Omental fat pad (tissue), 4 donors: ENCODE data around the gene RHOJ. TPM values are rescaled to one million over a fixed set of nuclear protein-coding genes. Genes with fewer than 3 reads are reported as not detected.

Experiments
- ATAC-seq: fragments of 150-250 bp; one replicate; pipeline ENCODE4 v1.9.1; 2016; ENCODE audit warnings: mild to moderate bottlenecking, moderate library complexity; ENCODE audit not compliant: low FRiP score
- DNase-seq: peaks from one replicate; pipeline ENCODE4 v3.0.0-alpha.2; 2019; ENCODE audit warnings: low spot score
- total RNA-seq, 4 donors: library from RNA; depleted of rRNA; stranded (reverse); fragments of >200 nt; gene quantifications; one replicate each; pipeline ENCODE4 v1.1.0, GENCODE V29; 2016
- TF ChIP-seq, protein P1 (sequence below), 3 donors: fragments of 450-650 bp; IDR thresholded peaks; one replicate each; pipeline ENCODE4 v1.5.1; 2016 to 2017; ENCODE audit warnings: antibody characterized with exemption in 3 of 3, mild to moderate bottlenecking in 3 of 3, moderate library complexity in 2 of 3

Gene RHOJ
- total RNA-seq, 4 donors from 2014 or later, result 5.2 to 33.9 (median 11.8) TPM

DNA sequence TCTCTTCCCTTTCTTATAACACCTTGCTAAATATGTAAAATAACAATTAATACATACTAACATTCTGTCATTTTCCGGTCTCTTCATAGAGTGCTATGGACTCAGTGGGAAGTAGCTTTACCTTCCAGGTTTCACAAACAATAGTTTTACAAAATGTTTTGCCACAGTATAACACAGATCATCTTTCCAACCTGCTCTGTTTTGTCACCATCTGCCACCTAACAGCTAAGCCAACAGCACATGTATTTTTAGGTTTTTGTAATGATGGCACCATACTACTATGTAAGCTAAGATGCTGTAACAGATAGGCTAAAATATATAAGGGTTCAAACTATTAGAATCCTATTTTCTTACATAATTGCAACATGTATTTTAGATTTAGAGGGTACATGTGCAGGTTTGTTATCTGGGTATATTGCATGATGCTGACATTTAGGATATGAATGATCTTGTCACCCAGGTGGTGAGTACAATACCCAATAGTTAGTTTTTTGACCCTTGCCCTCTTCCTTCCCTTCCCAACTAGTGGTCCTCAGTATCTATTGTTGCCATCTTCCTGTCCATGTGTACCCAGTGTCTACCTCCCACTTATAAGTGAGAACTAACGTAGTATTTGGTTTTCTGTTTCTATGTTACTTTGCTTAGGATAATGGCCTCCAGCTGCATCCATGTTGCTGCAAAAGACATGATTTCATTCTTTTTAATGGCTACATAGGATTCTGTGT lies 8.7 kb downstream of the RHOJ start:
- TF ChIP-seq, protein P1, sequence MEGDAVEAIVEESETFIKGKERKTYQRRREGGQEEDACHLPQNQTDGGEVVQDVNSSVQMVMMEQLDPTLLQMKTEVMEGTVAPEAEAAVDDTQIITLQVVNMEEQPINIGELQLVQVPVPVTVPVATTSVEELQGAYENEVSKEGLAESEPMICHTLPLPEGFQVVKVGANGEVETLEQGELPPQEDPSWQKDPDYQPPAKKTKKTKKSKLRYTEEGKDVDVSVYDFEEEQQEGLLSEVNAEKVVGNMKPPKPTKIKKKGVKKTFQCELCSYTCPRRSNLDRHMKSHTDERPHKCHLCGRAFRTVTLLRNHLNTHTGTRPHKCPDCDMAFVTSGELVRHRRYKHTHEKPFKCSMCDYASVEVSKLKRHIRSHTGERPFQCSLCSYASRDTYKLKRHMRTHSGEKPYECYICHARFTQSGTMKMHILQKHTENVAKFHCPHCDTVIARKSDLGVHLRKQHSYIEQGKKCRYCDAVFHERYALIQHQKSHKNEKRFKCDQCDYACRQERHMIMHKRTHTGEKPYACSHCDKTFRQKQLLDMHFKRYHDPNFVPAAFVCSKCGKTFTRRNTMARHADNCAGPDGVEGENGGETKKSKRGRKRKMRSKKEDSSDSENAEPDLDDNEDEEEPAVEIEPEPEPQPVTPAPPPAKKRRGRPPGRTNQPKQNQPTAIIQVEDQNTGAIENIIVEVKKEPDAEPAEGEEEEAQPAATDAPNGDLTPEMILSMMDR (IDR thresholded peaks at IDR 0.05), result no peak
- ATAC-seq (no peak), DNase-seq (no peak)

DNA sequence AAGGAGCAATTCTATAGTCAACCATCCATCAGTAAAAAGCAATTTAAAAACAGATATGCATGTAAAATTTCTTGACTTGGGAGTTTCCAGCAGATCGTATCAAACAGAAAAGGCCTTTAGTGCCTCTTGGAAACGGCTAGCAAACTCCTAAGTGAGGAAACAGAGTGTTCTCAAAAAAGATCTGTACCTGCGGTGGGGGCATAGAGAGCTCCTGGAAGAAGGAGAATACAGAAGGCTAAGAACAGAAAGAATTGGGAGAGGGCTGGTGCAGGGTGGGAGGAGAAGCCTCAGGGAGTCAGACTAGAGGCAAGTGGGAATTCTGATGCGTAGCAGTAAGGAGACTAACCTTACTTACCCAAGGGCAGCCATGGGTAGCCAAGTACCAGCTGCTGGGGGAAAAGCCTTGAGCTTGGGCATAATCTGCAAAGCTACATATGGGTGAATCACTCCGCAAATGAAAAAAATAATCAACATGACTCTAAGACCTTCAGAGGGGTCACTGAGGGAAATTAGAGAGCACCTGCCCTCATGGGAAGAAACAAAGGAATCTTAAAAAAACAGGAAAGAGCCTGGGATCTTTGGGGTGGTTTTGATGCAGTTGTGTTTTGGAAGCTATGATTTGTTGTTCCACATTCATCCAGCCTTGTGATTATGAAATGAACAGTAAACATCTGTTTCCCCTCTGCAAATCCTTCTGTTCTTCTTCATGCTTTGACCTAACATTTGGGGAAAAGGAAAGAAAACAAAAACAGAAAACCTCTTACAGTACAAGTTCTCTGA lies 10.4 kb downstream of the RHOJ start:
- DNase-seq, result no peak
- no peak for ATAC-seq
- TF ChIP-seq, protein P1 (IDR thresholded peaks at IDR 0.05), result no peak

DNA sequence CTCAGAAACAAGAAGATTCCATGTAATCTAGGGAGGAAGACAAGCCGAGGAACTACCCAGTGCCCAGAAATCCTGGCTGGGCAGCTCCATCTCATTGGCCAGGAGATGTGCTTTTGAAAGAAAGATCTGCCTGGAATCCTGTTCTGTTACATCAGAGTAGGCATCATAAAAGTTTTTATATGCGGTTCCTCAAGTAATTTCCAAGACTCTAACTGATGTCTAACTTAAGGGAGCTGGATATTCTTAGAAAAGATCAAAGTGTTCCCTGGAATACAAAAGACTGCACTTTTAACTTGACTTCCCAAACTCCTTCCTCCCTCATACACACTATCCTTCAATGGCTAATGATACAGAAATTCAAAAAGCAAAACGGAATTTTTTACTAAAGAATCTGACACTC lies 16.3 kb downstream of the RHOJ start:
- ATAC-seq (no peak), DNase-seq (no peak)
- TF ChIP-seq, protein P1 (IDR thresholded peaks at IDR 0.05), result no peak

DNA sequence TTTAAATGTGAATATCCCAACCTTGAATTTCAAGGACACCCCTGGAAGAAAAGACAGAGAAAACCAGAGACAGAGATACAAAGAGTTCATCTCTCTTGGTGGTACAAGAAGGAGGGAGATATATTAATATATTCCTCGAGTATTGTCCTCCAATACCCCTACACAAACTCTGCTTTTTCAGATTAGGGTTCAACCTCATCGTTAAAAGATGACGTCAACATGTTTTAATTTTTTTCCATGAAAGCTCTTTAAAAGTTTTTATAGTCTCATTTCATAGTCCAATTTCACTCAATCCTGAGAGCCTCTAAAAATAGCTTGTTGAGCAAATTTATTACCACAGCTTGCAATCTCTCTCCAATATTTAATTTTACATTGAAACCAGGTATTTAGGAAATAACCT lies 19.4 kb downstream of the RHOJ start:
- TF ChIP-seq, protein P1 (IDR thresholded peaks at IDR 0.05), result no peak
- ATAC-seq (no peak), DNase-seq (no peak)

DNA sequence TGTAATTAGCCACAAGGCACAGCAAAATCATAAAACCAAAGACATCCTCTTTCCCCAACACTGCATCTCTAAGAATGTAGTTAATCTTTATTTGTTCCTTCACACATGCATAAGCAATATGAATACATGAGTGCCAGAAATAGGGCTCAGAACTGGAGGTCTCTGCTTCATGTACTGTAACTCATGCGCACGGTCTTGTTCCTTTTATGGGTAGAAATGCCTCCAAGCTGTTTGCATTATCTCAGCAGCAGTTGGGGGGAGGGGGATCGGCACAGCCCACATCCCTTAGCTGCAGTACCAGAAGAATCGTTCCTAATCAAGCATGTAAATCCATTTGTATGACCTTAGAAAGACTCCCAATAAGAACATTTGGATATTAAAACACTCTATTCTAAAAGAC lies 20.0 kb downstream of the RHOJ start:
- no peak for DNase-seq
- ATAC-seq, result no peak
- TF ChIP-seq, protein P1 (IDR thresholded peaks at IDR 0.05), result no peak

DNA sequence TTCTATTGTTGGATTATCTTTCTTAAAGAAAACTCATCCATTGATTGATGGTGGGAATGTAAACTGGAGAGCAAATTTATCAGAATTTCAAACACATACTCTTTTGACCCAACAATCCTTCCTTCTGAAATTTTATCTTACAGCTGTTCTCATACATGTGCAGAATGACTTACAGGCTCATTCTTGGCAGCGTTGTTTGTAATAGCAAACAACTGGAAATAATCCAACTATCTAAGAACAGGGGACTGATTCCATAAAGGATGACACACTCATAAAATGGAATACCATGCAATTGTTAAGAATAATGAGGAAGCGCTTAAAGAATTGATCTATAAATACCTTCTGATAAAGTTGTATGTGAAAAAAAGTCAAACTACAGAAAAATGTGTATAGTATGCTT lies 24.0 kb downstream of the RHOJ start:
- DNase-seq (no peak), ATAC-seq (no peak)
- TF ChIP-seq, protein P1 (IDR thresholded peaks at IDR 0.05), result no peak
